Keratinocyte (primary cell): Measurements from ENCODE around the gene ECI1. TPM values are rescaled to one million over a fixed set of nuclear protein-coding genes. Genes with fewer than 3 reads are reported as not detected.

ENCODE experiments used
- DNase-seq: peaks from one replicate; pipeline ENCODE4 v3.0.0-alpha.2; 2011; ENCODE audit warnings: low read depth, missing footprints, low spot score
- FAIRE-seq: peaks from 2 replicates; lab custom pipeline; 2011; peaks lifted over from hg19 to GRCh38; lab: Jason Lieb, UNC
- H2AFZ ChIP-seq: 2 replicates; pipeline ENCODE4 v1.6.0; 2012; ENCODE audit warnings: low read length, control low read depth, inconsistent platforms; ENCODE audit not compliant: control insufficient read depth
- H3K27ac ChIP-seq: 2 replicates; pipeline ENCODE4 v1.5.1; 2011; ENCODE audit warnings: low read length; ENCODE audit not compliant: control insufficient read depth, insufficient read depth
- H3K27me3 ChIP-seq: 3 replicates; pipeline ENCODE4 v1.6.0; 2011; ENCODE audit warnings: low read length; ENCODE audit not compliant: control insufficient read depth, insufficient read depth; ENCODE audit errors: extremely low read depth
- H3K36me3 ChIP-seq, 2 experiments: 2 replicates in 1 of 2; 3 replicates in 1 of 2; pipeline ENCODE4 v1.5.1; 2011; ENCODE audit warnings: low read length in 2 of 2, mild to moderate bottlenecking in 1 of 2; ENCODE audit not compliant: control insufficient read depth in 2 of 2, insufficient read depth in 2 of 2; ENCODE audit errors: extremely low read depth in 1 of 2
- H3K4me1 ChIP-seq: 3 replicates; pipeline ENCODE4 v1.5.1; 2011; ENCODE audit warnings: low read length; ENCODE audit not compliant: control insufficient read depth, insufficient read depth; ENCODE audit errors: extremely low read depth
- H3K4me2 ChIP-seq: 3 replicates; pipeline ENCODE4 v1.6.0; 2011; ENCODE audit warnings: low read depth, low read length; ENCODE audit not compliant: control insufficient read depth, insufficient read depth; ENCODE audit errors: extremely low read depth
- H3K4me3 ChIP-seq, 3 experiments: fragments of 200-600 bp in 1 of 3; sonication (generic) in 1 of 3; 2 replicates in 2 of 3; 3 replicates in 1 of 3; pipeline ENCODE4 v1.5.1; 2011 to 2016; ENCODE audit warnings: low read length in 3 of 3, mild to moderate bottlenecking in 3 of 3, control low read depth in 2 of 3, inconsistent platforms in 1 of 3, low read depth in 1 of 3, mixed read lengths in 1 of 3, mixed run types in 1 of 3, moderate library complexity in 1 of 3; ENCODE audit not compliant: control insufficient read depth in 2 of 3, insufficient read depth in 2 of 3; ENCODE audit errors: extremely low read depth in 1 of 3
- H3K79me2 ChIP-seq: 2 replicates; pipeline ENCODE4 v1.6.0; 2012; ENCODE audit warnings: low read length; ENCODE audit not compliant: control insufficient read depth, insufficient read depth
- H3K9ac ChIP-seq: 3 replicates; pipeline ENCODE4 v1.6.0; 2011; ENCODE audit warnings: low read length; ENCODE audit not compliant: control insufficient read depth, insufficient read depth; ENCODE audit errors: extremely low read depth
- H3K9me1 ChIP-seq: 3 replicates; pipeline ENCODE4 v1.6.0; 2011; ENCODE audit warnings: low read length; ENCODE audit not compliant: control insufficient read depth, insufficient read depth; ENCODE audit errors: extremely low read depth
- H3K9me3 ChIP-seq: 2 replicates; pipeline ENCODE4 v1.5.1; 2012; ENCODE audit warnings: low read depth, low read length; ENCODE audit not compliant: control insufficient read depth
- H4K20me1 ChIP-seq: 3 replicates; pipeline ENCODE4 v1.6.0; 2011; ENCODE audit warnings: low read length; ENCODE audit not compliant: control insufficient read depth, insufficient read depth; ENCODE audit errors: extremely low read depth
- CTCF ChIP-seq, 3 experiments: IDR thresholded peaks in 1 of 3; conservative IDR thresholded peaks in 1 of 3; optimal IDR thresholded peaks in 1 of 3; 2 replicates in 2 of 3; 3 replicates in 1 of 3; pipeline versions ENCODE3 to v1.5.1; 2011; ENCODE audit warnings: low read length in 3 of 3, mild to moderate bottlenecking in 3 of 3, moderate library complexity in 2 of 3, control low read depth in 1 of 3, inconsistent platforms in 1 of 3; ENCODE audit not compliant: insufficient read depth in 2 of 3; ENCODE audit errors: extremely low read depth in 1 of 3
- EZH2 ChIP-seq: IDR thresholded peaks from one replicate; pipeline ENCODE4 v1.6.1; 2012; ENCODE audit warnings: inconsistent platforms, mild to moderate bottlenecking, low read length, moderate library complexity
- dilution Hi-C: fragments of 300-500 bp; cut with MboI; formaldehyde crosslinking; loops from one replicate; pipeline ENCODE4 v1.7.0; 2020; ENCODE audit warnings: low sequenced_read_pairs; ENCODE audit not compliant: extremely low pct_ligation_motif_present
- polyA plus RNA-seq, 5 experiments: library from polyadenylated mRNA; depleted of rRNA in 3 of 5; stranded (reverse) in 3 of 5; stranded (forward) in 1 of 5; unstranded in 1 of 5; fragments of >200 nt; gene quantifications; 1 replicate in 1 of 5; 2 replicates in 3 of 5; 3 replicates in 1 of 5; pipeline versions ENCODE4 v1.2.1 to v1.2.3, GENCODE V29; 2011 to 2012; ENCODE audit warnings: missing spikeins in 2 of 5, low read depth in 1 of 5, low replicate concordance in 1 of 5

ECI1 gene
- polyA plus RNA-seq, 1 donor (not counting 4 experiments of a cell fraction or from before 2014, with no cell fraction given) = 19.7 TPM

- H3K4me3 ChIP-seq = peak overlapping the region; percentile 73 to 95 (median 77)
- TF ChIP-seq CTCF (optimal IDR thresholded peaks at IDR 0.05 in 1 of 3, IDR thresholded peaks at IDR 0.05 in 1 of 3, conservative IDR thresholded peaks at IDR 0.05 in 1 of 3; ENCODE audit: extremely low read depth in 1 of 3, insufficient read depth in 2 of 3, low read length in 3 of 3) = no peak
- TF ChIP-seq EZH2 = no peak
- H3K36me3 ChIP-seq = peaks cover 12% of the 10 kb centered on the region in 2 experiments
- dilution Hi-C loops = no loop called here
- H4K20me1 ChIP-seq = no peaks in the 10 kb centered on the region
- no peaks in the 10 kb centered on the region for H3K9me3 ChIP-seq
- no peak overlapping the region for H3K27ac ChIP-seq
- H3K4me2 ChIP-seq = peak overlapping the region; percentile 75
- H3K79me2 ChIP-seq = peaks cover 7% of the 10 kb centered on the region
- no peak for FAIRE-seq
- no peak overlapping the region for H2AFZ ChIP-seq
- peaks cover 9% of the 10 kb centered on the region for H3K4me1 ChIP-seq
- DNase-seq = no peak
- H3K9ac ChIP-seq = peak overlapping the region; percentile 93
- no peaks in the 10 kb centered on the region for H3K27me3 ChIP-seq
- no peaks in the 10 kb centered on the region for H3K9me1 ChIP-seq
These were observed 45.0 kb downstream of the ECI1 start for GRCh38 chr16:2206420-2206779.

- Histone ChIP-seq H3K4me2 (peak overlapping the region; percentile 75), H3K9ac (peak overlapping the region; percentile 93), H2AFZ (peak overlapping the region; percentile 7), H3K79me2 (peaks cover 7% of the 10 kb centered on the region), H4K20me1 (no peaks in the 10 kb centered on the region), H3K36me3 (peaks cover 12% of the 10 kb centered on the region in 2 experiments), H3K4me1 (peaks cover 9% of the 10 kb centered on the region), H3K4me3 (peak overlapping the region; percentile 73 to 95 (median 77)), H3K9me3 (no peaks in the 10 kb centered on the region), H3K9me1 (no peaks in the 10 kb centered on the region), H3K27ac (peak overlapping the region; percentile 84), H3K27me3 (no peaks in the 10 kb centered on the region)
- no peak for TF ChIP-seq EZH2
- TF ChIP-seq CTCF (optimal IDR thresholded peaks at IDR 0.05 in 1 of 3, IDR thresholded peaks at IDR 0.05 in 1 of 3, conservative IDR thresholded peaks at IDR 0.05 in 1 of 3; ENCODE audit: extremely low read depth in 1 of 3, insufficient read depth in 2 of 3, low read length in 3 of 3) = no peak
- DNase-seq (no peak), FAIRE-seq (no peak)
- dilution Hi-C loops = no loop called here
These were observed 45.4 kb downstream of the ECI1 start for GRCh38 chr16:2205967-2206313.
